VCaP (cell line): Measurements from ENCODE around the gene TMEM243.

ENCODE experiments used
- H3K27ac ChIP-seq: fragments of 450-650 bp; 2 replicates; pipeline ENCODE4 v1.5.1; 2017
- TF ChIP-seq, protein P1 (sequence below): fragments of 450-650 bp; conservative IDR thresholded peaks from 2 replicates; pipeline ENCODE4 v1.5.1; 2017; ENCODE audit warnings: mild to moderate bottlenecking, moderate library complexity

TMEM243 gene

DNA sequence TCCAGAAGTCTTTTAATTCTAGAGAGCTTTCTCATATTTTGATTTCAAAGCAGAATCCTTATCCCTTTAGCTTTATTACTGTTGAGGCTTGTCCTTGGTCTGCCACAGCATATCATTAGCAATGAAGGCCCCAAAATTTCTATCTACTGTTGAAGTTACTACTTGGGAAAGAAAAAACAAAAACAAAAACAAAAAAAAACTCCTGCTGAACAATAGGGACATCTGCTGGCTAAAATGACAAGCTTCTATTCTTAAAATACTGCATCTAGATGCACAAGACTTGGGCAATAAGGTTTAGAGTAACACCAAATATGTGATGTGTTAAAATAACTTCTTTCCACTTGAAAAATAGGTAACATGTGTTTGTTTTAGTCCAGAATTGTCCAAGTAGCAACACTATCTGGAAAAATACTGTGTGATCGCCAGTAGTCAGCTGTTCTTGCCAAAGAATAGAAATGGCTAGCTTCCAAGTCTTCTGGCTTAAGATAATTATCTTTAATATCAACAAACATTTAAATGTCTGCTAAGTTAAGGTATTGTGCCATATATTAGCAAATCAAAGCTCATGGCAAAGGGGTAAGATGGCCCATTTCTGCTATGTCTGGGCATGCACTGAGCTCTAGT, 71.1 kb downstream of the TMEM243 start:
- TF ChIP-seq, protein P1, sequence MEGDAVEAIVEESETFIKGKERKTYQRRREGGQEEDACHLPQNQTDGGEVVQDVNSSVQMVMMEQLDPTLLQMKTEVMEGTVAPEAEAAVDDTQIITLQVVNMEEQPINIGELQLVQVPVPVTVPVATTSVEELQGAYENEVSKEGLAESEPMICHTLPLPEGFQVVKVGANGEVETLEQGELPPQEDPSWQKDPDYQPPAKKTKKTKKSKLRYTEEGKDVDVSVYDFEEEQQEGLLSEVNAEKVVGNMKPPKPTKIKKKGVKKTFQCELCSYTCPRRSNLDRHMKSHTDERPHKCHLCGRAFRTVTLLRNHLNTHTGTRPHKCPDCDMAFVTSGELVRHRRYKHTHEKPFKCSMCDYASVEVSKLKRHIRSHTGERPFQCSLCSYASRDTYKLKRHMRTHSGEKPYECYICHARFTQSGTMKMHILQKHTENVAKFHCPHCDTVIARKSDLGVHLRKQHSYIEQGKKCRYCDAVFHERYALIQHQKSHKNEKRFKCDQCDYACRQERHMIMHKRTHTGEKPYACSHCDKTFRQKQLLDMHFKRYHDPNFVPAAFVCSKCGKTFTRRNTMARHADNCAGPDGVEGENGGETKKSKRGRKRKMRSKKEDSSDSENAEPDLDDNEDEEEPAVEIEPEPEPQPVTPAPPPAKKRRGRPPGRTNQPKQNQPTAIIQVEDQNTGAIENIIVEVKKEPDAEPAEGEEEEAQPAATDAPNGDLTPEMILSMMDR, result peak; percentile 86
- no peak overlapping the region for H3K27ac ChIP-seq

DNA sequence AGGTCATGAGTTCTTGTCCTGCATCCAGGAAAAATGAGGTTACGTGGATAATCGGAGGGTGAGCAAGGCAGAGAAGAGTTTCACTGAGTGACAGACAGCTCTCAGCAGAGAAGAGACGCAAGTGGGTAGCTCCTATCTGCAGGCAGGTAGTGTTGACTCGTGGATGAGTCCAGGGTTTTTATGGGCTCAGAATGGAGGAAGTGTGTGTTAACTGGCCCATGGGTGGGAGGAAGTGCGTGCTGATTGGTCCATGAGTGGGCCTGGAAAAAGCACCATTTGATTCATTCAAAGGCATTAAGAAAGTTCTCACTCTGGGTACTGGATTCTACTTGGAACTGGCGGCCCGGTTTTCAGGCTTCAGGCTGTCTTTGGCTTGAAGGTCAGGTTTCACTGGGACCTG, 72.0 kb downstream of the TMEM243 start:
- TF ChIP-seq, protein P1, result no peak
- H3K27ac ChIP-seq, result no peak overlapping the region

DNA sequence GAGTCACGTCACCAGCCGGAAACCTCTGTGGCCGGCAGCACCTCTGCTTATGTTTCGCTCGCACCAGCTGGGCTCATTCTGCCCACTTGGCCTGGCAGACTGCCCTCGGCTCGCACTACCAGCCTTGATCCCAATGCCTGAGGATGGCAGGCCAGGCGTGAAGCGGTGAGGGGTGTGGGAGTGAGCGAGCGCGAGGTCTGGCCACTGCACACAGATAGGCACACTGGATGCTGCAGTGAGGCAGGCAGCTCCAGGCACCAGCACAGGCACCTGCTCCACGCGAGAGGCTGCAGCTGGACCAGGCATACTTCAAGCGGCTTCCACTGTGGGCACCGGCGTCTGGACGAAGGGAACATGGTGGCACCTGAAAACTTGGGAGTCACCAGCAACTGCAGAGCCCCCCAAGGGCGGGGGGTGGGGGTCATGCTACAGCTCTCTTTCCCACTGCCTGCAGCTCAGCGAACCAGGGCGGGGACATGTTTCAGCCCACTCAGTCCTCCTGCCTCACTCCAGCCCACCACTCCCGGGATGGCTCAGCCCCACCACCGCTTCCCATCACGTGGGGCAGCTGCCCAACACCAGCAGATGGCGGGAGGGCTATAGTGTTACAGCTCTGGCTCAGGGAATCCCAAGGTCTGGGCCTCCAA, 72.7 kb downstream of the TMEM243 start:
- no peak overlapping the region for H3K27ac ChIP-seq
- TF ChIP-seq, protein P1, result no peak
